IMR-90 (cell line): ENCODE results near the gene PPP1R14C. TPM values are rescaled to one million over a fixed set of nuclear protein-coding genes. Genes with fewer than 3 reads are reported as not detected.

Experiments
- ATAC-seq: fragments of 200-7000 bp; cut with Tn5 transposase; 2 replicates; pipeline ENCODE4 v1.9.1; 2020; ENCODE audit warnings: low read depth, mild to moderate bottlenecking, moderate library complexity
- BruUV-seq: library from RNA; stranded (reverse); fragments of 400-500 nt; replicated peaks from 2 replicates; lab custom pipeline; 2021; lab: Mats Ljungman, UMichigan
- CTCF ChIA-PET: fragments of 300-600 bp; formaldehyde crosslinking; extraction: SDS; loops from one replicate; lab custom pipeline; 2021; ENCODE audit warnings: antibody characterized with exemption; lab: Yijun Ruan, JAX
- POLR2A ChIA-PET: fragments of 300-600 bp; sonication (Branson Sonifier 250); formaldehyde crosslinking; loops from one replicate; lab custom pipeline; 2022; ENCODE audit warnings: antibody characterized with exemption; ENCODE audit not compliant: unreplicated experiment; lab: Charles Lee
- DNase-seq: peaks from one replicate; pipeline ENCODE4 v3.0.0; 2013
- H2AFZ ChIP-seq: replicated peaks from 2 replicates; pipeline ENCODE3; 2013; ENCODE audit warnings: low read length, mild to moderate bottlenecking; ENCODE audit not compliant: poor library complexity
- H2AK5ac ChIP-seq: 2 replicates; pipeline ENCODE4 v1.6.1; 2013; ENCODE audit warnings: low read depth, low read length, inconsistent platforms
- H2AK9ac ChIP-seq: replicated peaks from 2 replicates; pipeline ENCODE3; 2013; ENCODE audit warnings: mild to moderate bottlenecking, low read depth, low read length, moderate library complexity; ENCODE audit not compliant: poor library complexity
- H2BK120ac ChIP-seq: 2 replicates; pipeline ENCODE4 v1.6.1; 2013; ENCODE audit warnings: low read depth, low read length, inconsistent platforms
- H2BK15ac ChIP-seq: 3 replicates; pipeline ENCODE4 v1.6.1; 2013; ENCODE audit warnings: low read depth, low read length, inconsistent platforms
- H2BK20ac ChIP-seq: 2 replicates; pipeline ENCODE4 v1.6.1; 2013; ENCODE audit warnings: low read depth, mild to moderate bottlenecking, inconsistent platforms, low read length, moderate library complexity
- H2BK5ac ChIP-seq: 2 replicates; pipeline ENCODE4 v1.6.1; 2013; ENCODE audit warnings: mild to moderate bottlenecking, low read depth, low read length, inconsistent platforms; ENCODE audit not compliant: poor library complexity, severe bottlenecking
- H3K14ac ChIP-seq: replicated peaks from 2 replicates; pipeline ENCODE4 v1.6.1; 2013; ENCODE audit warnings: low read depth, low read length, inconsistent platforms
- H3K18ac ChIP-seq: 2 replicates; pipeline ENCODE4 v1.6.1; 2013; ENCODE audit warnings: low read depth, low read length, control low read depth
- H3K23ac ChIP-seq: 2 replicates; pipeline ENCODE4 v1.6.1; 2013; ENCODE audit warnings: low read depth, low read length, inconsistent platforms
- H3K27ac ChIP-seq: 2 replicates; pipeline ENCODE4 v1.5.1; 2013; ENCODE audit warnings: mild to moderate bottlenecking, control low read depth, low read length; ENCODE audit not compliant: insufficient read depth
- H3K27me3 ChIP-seq: 2 replicates; pipeline ENCODE4 v1.6.1; 2013; ENCODE audit warnings: low read length; ENCODE audit not compliant: control insufficient read depth, insufficient read depth
- H3K36me3 ChIP-seq: 2 replicates; pipeline ENCODE4 v1.6.1; 2013; ENCODE audit warnings: low read length, mixed read lengths; ENCODE audit not compliant: control insufficient read depth, insufficient read depth
- H3K4ac ChIP-seq: 2 replicates; pipeline ENCODE4 v1.6.1; 2013; ENCODE audit warnings: low read depth, low read length, inconsistent platforms
- H3K4me1 ChIP-seq: 2 replicates; pipeline ENCODE4 v1.6.1; 2013; ENCODE audit warnings: low read length, mixed read lengths; ENCODE audit not compliant: control insufficient read depth, insufficient read depth
- H3K4me2 ChIP-seq: 2 replicates; pipeline ENCODE4 v1.6.1; 2013; ENCODE audit warnings: low read depth, mild to moderate bottlenecking, control low read depth, low read length, moderate library complexity
- H3K4me3 ChIP-seq: 2 replicates; pipeline ENCODE4 v1.5.1; 2013; ENCODE audit warnings: low read depth, mild to moderate bottlenecking, control low read depth, low read length, moderate library complexity; ENCODE audit not compliant: insufficient read depth
- H3K56ac ChIP-seq: 2 replicates; pipeline ENCODE4 v1.6.1; 2013; ENCODE audit warnings: low read length, inconsistent platforms; ENCODE audit not compliant: insufficient read depth; ENCODE audit errors: extremely low read depth
- H3K79me1 ChIP-seq, 2 experiments: 2 replicates each; pipeline ENCODE4 v1.6.1; 2013; ENCODE audit warnings: low read length in 2 of 2, inconsistent platforms in 1 of 2, low read depth in 1 of 2
- H3K9ac ChIP-seq: 2 replicates; pipeline ENCODE4 v1.6.1; 2013; ENCODE audit warnings: low read depth, low read length, control low read depth
- H3K9me1 ChIP-seq: 2 replicates; pipeline ENCODE4 v1.6.1; 2013; ENCODE audit warnings: low read length, inconsistent platforms; ENCODE audit not compliant: insufficient read depth
- H3K9me3 ChIP-seq: 2 replicates; pipeline ENCODE4 v1.6.1; 2013; ENCODE audit warnings: low read length; ENCODE audit not compliant: control insufficient read depth, insufficient read depth
- H4K20me1 ChIP-seq: 2 replicates; pipeline ENCODE4 v1.6.1; 2013; ENCODE audit warnings: low read length, inconsistent platforms; ENCODE audit not compliant: insufficient read depth
- H4K5ac ChIP-seq: 2 replicates; pipeline ENCODE4 v1.6.1; 2013; ENCODE audit warnings: mild to moderate bottlenecking, low read depth, low read length, control low read depth
- H4K8ac ChIP-seq, 2 experiments: 2 replicates each; pipeline ENCODE4 v1.6.1; 2013; ENCODE audit warnings: low read depth in 2 of 2, low read length in 2 of 2, control low read depth in 1 of 2, inconsistent platforms in 1 of 2
- H4K91ac ChIP-seq: 2 replicates; pipeline ENCODE4 v1.6.1; 2013; ENCODE audit warnings: low read depth, low read length, inconsistent platforms; ENCODE audit not compliant: insufficient read depth
- BHLHE40 ChIP-seq: fragments of 150-350 bp; IDR thresholded peaks from 2 replicates; pipeline ENCODE4 v1.6.1; 2016; ENCODE audit warnings: mild to moderate bottlenecking, low read depth, low read length
- CEBPB ChIP-seq: IDR thresholded peaks from 2 replicates; pipeline ENCODE4 v1.6.1; 2012; ENCODE audit warnings: low read depth, low read length, improper control_type of control experiment
- CHD1 ChIP-seq: IDR thresholded peaks from 2 replicates; pipeline ENCODE4 v1.6.1; 2012; ENCODE audit warnings: low read depth, low read length, improper control_type of control experiment
- FOS ChIP-seq: fragments of 150-350 bp; IDR thresholded peaks from 2 replicates; pipeline ENCODE4 v1.6.1; 2016; ENCODE audit warnings: low read depth, low read length
- MAFK ChIP-seq: IDR thresholded peaks from 2 replicates; pipeline ENCODE4 v1.6.1; 2012; ENCODE audit warnings: low read depth, low read length, improper control_type of control experiment
- MAZ ChIP-seq: IDR thresholded peaks from 2 replicates; pipeline ENCODE4 v1.6.1; 2012; ENCODE audit warnings: low read depth, mild to moderate bottlenecking, low read length, improper control_type of control experiment, moderate library complexity, borderline replicate concordance
- MXI1 ChIP-seq: IDR thresholded peaks from 2 replicates; pipeline ENCODE4 v1.6.1; 2012; ENCODE audit warnings: low read depth, mild to moderate bottlenecking, low read length, moderate library complexity, borderline replicate concordance
- NFE2L2 ChIP-seq: fragments of 150-350 bp; IDR thresholded peaks from 2 replicates; pipeline ENCODE4 v1.6.1; 2016; ENCODE audit warnings: low read depth, mild to moderate bottlenecking, low read length
- POLR2A ChIP-seq: IDR thresholded peaks from 2 replicates; pipeline ENCODE4 v1.6.1; 2012; ENCODE audit warnings: mild to moderate bottlenecking, low read depth, low read length
- RAD21 ChIP-seq: IDR thresholded peaks from 2 replicates; pipeline ENCODE4 v1.6.1; 2012; ENCODE audit warnings: low read length, improper control_type of control experiment
- RCOR1 ChIP-seq: IDR thresholded peaks from 2 replicates; pipeline ENCODE4 v1.6.1; 2012; ENCODE audit warnings: mild to moderate bottlenecking, low read length, improper control_type of control experiment; ENCODE audit not compliant: insufficient replicate concordance
- RFX5 ChIP-seq: IDR thresholded peaks from 2 replicates; pipeline ENCODE4 v1.8.0; 2012; ENCODE audit warnings: low read depth, mild to moderate bottlenecking, low read length, moderate library complexity
- SMC3 ChIP-seq: fragments of 150-350 bp; IDR thresholded peaks from 2 replicates; pipeline ENCODE4 v1.6.1; 2016; ENCODE audit warnings: low read depth, mild to moderate bottlenecking, antibody characterized with exemption, low read length, moderate library complexity
- WGBS, 2 experiments: methylation state at CpG; one replicate each; pipeline versions ENCODE4 v1.1.5 to v1.1.7; 2013; ENCODE audit warnings: missing lambda C conversion rate in 2 of 2; ENCODE audit not compliant: insufficient read length in 1 of 2; ENCODE audit errors: extremely low coverage in 2 of 2; 5-methylcytosine and 5-hydroxymethylcytosine counted together
- dilution Hi-C: fragments of 300-500 bp; cut with HindIII; formaldehyde crosslinking; loops from one replicate; pipeline ENCODE4 v1.14.3; 2018; ENCODE audit warnings: low sequenced_read_pairs; ENCODE audit not compliant: unreplicated experiment
- in situ Hi-C: fragments of 300-500 bp; cut with MboI; formaldehyde crosslinking; loops from 3 replicates; pipeline ENCODE4 v1.14.3; 2019; ENCODE audit warnings: low sequenced_read_pairs, inconsistent platforms, mixed read lengths
- intact Hi-C: fragments of 100-400 bp; cut with micrococcal nuclease; formaldehyde crosslinking; loops from 2 replicates; pipeline ENCODE4 v1.10.0; 2022
- polyA plus RNA-seq, 3 experiments: library from polyadenylated mRNA; depleted of rRNA; stranded (reverse); fragments of >200 nt; gene quantifications; 2 replicates each; pipeline ENCODE4 v1.2.3, GENCODE V29; 2012; ENCODE audit warnings: low replicate concordance in 1 of 3
- total RNA-seq: library from RNA; depleted of rRNA; stranded (reverse); fragments of >200 nt; gene quantifications from 2 replicates; pipeline ENCODE4 v1.2.3, GENCODE V29; 2012
- TF ChIP-seq, protein P1 (sequence below): fragments of 150-350 bp; IDR thresholded peaks from 2 replicates; pipeline ENCODE4 v1.6.1; 2017; ENCODE audit warnings: mild to moderate bottlenecking, antibody characterized with exemption, low read length, low read depth
- TF ChIP-seq, protein P2 (sequence below): conservative IDR thresholded peaks from 2 replicates; pipeline ENCODE4 v1.5.1; 2012; ENCODE audit warnings: mild to moderate bottlenecking, low read depth, low read length, improper control_type of control experiment
- TF ChIP-seq, protein P3 (sequence below): fragments of 150-350 bp; IDR thresholded peaks from 2 replicates; pipeline ENCODE4 v1.6.1; 2016; ENCODE audit warnings: low read depth, mild to moderate bottlenecking, low read length, moderate library complexity, borderline replicate concordance

PPP1R14C gene
- total and polyA plus RNA-seq, 2 of the 4 experiments (the other 2 are of a cell fraction) = not detected

DNA sequence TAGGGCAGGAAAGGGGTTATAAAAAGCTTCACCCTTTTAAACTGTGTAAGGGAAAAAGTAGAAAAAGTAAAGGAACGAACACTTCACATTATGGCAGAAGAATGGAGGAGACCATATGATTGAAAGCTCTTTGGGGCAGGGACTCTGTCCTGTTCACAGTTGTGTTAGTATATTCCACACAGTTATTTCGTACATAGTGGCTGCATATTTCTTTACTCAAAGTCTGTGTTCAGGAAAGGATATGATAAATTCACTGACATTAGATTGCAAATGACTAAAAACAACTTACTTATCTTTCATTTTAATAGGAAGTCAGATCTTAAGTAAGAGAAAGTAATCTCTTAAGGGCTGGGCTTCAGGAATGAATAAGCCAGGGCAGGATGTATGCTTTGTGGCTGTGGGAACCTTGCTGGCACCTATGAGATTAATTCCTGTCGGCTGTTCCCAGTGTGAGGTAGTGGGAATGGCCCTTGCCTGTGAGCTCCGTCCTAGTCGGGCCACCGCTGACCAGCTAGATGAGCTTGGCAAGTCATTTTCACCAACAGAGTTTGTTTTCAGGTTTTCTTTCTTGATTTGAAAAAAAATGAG lies 11.2 kb downstream of the PPP1R14C start:
- intact Hi-C loops (no loop called here), in situ Hi-C loops (no loop called here), dilution Hi-C loops (no loop called here)
- Histone ChIP-seq H3K9me1 (no peaks in the 10 kb centered on the region), H4K5ac (no peak overlapping the region), H4K8ac (no peak overlapping the region), H3K56ac (no peak overlapping the region), H3K4ac (no peak overlapping the region), H3K18ac (no peak overlapping the region), H2AFZ (no peak overlapping the region), H3K79me1 (no peaks in the 10 kb centered on the region), H4K20me1 (no peaks in the 10 kb centered on the region), H3K4me2 (no peak overlapping the region), H3K23ac (no peak overlapping the region), H4K91ac (no peak overlapping the region), H3K36me3 (no peaks in the 10 kb centered on the region), H3K9me3 (no peaks in the 10 kb centered on the region), H3K14ac (no peak overlapping the region), H2AK9ac (no peak overlapping the region), H2BK120ac (no peak overlapping the region), H2AK5ac (no peak overlapping the region), H2BK15ac (no peak overlapping the region), H3K4me3 (no peak overlapping the region), H3K4me1 (no peaks in the 10 kb centered on the region), H2BK5ac (no peak overlapping the region), H3K27me3 (peaks cover 18% of the 10 kb centered on the region), H3K9ac (no peak overlapping the region), H2BK20ac (no peak overlapping the region), H3K27ac (no peak overlapping the region)
- TF ChIP-seq BHLHE40 = no peak
- TF ChIP-seq CHD1 = no peak
- no peak for TF ChIP-seq POLR2A
- TF ChIP-seq, protein P1, sequence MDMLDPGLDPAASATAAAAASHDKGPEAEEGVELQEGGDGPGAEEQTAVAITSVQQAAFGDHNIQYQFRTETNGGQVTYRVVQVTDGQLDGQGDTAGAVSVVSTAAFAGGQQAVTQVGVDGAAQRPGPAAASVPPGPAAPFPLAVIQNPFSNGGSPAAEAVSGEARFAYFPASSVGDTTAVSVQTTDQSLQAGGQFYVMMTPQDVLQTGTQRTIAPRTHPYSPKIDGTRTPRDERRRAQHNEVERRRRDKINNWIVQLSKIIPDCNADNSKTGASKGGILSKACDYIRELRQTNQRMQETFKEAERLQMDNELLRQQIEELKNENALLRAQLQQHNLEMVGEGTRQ = no peak
- TF ChIP-seq NFE2L2 = no peak
- TF ChIP-seq MAFK = no peak
- no peak for TF ChIP-seq FOS
- no peak for TF ChIP-seq MAZ
- TF ChIP-seq RCOR1 = no peak
- TF ChIP-seq, protein P2, sequence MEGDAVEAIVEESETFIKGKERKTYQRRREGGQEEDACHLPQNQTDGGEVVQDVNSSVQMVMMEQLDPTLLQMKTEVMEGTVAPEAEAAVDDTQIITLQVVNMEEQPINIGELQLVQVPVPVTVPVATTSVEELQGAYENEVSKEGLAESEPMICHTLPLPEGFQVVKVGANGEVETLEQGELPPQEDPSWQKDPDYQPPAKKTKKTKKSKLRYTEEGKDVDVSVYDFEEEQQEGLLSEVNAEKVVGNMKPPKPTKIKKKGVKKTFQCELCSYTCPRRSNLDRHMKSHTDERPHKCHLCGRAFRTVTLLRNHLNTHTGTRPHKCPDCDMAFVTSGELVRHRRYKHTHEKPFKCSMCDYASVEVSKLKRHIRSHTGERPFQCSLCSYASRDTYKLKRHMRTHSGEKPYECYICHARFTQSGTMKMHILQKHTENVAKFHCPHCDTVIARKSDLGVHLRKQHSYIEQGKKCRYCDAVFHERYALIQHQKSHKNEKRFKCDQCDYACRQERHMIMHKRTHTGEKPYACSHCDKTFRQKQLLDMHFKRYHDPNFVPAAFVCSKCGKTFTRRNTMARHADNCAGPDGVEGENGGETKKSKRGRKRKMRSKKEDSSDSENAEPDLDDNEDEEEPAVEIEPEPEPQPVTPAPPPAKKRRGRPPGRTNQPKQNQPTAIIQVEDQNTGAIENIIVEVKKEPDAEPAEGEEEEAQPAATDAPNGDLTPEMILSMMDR = no peak
- no peak for TF ChIP-seq MXI1
- no peak for TF ChIP-seq RFX5
- TF ChIP-seq SMC3 = no peak
- TF ChIP-seq RAD21 = no peak
- no peak for TF ChIP-seq CEBPB
- TF ChIP-seq, protein P3, sequence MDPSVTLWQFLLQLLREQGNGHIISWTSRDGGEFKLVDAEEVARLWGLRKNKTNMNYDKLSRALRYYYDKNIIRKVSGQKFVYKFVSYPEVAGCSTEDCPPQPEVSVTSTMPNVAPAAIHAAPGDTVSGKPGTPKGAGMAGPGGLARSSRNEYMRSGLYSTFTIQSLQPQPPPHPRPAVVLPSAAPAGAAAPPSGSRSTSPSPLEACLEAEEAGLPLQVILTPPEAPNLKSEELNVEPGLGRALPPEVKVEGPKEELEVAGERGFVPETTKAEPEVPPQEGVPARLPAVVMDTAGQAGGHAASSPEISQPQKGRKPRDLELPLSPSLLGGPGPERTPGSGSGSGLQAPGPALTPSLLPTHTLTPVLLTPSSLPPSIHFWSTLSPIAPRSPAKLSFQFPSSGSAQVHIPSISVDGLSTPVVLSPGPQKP = no peak
- BruUV-seq = no TSS peak
- CTCF ChIA-PET = interaction anchor here (0.6 kb wide), 1 partner anchor 31 kb away, joined by 5 read pairs; no protein-coding TSS in a partner anchor
- WGBS, 2 experiments = 56% methylated on average over 3 of the region's 6 CpGs; no CpG with 5 or more reads in 1 of the 2 experiments
- POLR2A ChIA-PET = no interaction called here
- ATAC-seq (no peak), DNase-seq (no peak)
